Activated CD8-positive, alpha-beta memory T cell treated with anti-CD3 and anti-CD28 coated beads for 36 hours (primary cell): ENCODE measurements around the gene MIPEP. TPM values are rescaled to one million over a fixed set of nuclear protein-coding genes. Genes with fewer than 3 reads are reported as not detected.

Source experiments
- CTCF ChIA-PET: fragments of 350-600 bp; sonication (Branson Sonifier 250); formaldehyde crosslinking; loops from one replicate; lab custom pipeline; 2021; ENCODE audit warnings: antibody characterized with exemption; lab: Charles Lee
- POLR2A ChIA-PET: fragments of 350-600 bp; sonication (Branson Sonifier 250); formaldehyde crosslinking; loops from one replicate; lab custom pipeline; 2021; ENCODE audit warnings: antibody characterized with exemption; lab: Charles Lee
- total RNA-seq, 2 experiments: library from RNA; stranded (reverse); gene quantifications; one replicate each; pipeline ENCODE4 v1.2.3, GENCODE V29; 2021

The MIPEP gene
- total RNA-seq, 2 experiments from 2014 or later, result 19.8 to 20.7 TPM

GRCh38 chr13:23703246-23703860 lies 185.8 kb downstream of the MIPEP start:
- POLR2A ChIA-PET, result no interaction called here

DNA sequence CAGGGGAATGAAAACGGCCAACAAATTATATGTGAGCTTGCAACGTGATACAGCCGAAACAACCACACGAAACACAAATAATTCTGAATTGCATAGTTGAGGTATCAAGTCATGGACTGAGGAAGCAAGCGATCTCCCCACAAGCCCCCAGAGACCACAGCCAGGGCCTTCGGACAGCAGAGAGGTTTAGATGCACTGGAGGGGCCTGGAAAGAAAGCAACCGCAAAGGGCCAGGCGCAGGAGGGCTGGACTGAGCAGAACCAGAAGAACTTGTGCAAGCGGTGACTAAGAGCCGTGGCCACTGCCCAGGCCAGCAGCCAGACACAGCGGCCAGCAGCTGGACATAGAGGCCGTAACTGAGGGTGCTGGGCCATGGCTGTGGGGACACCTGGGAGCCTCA lies 187.6 kb downstream of the MIPEP start:
- ChIA-PET POLR2A (no interaction called here), CTCF (no interaction called here)

More at GRCh38 chr13:23703246-23703860, 185.8 kb downstream of the MIPEP start:
- CTCF ChIA-PET, result no interaction called here

DNA sequence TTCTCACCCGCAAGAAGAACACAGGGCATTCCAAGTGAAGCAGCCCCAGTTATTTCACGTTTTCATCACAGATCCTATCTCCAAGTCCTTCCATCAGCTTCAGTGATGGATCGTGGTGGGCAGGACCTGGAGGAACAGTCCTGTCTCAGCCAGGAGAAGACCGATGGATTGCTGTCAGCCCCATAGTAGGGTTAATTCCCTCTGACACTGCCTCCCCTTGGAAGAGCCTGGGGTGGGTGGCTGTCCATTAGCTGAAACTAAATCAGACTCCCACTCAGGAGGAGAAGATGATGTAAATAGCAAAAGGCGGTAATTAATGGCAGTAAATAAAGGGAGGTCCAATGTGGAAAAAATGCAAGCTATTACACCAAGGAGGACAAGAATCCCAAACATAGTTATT lies 188.0 kb downstream of the MIPEP start:
- POLR2A ChIA-PET, result no interaction called here
- CTCF ChIA-PET, result no interaction called here

DNA sequence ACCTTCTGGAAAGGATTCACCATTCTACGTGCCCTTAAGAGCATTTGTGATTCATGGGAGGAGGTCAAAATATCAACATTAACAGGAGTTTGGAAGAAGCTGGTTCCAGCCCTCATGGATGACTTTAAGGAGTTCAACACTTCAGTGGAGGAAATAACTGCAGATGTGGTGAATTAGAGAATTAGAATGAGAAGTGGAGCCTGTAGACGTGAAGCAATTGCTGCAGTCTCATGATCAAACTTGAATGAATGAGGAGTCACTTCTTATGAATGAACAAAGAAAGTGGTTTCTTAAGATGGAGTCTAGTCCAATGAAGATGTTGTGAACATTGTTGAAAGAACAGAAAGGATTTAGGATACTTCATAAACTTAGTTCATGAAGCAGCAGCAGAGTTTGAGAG lies 189.9 kb downstream of the MIPEP start:
- ChIA-PET CTCF (no interaction called here), POLR2A (no interaction called here)

- ChIA-PET CTCF (interaction anchor here (1.1 kb wide), 1 partner anchor 191 kb away, joined by 3 read pairs; the partner anchor contains the start of gene MIPEP), POLR2A (no interaction called here)
Measured at GRCh38 chr13:23697772-23698313, 191.4 kb downstream of the MIPEP start.

GRCh38 chr13:23696610-23697009 lies 192.6 kb downstream of the MIPEP start:
- ChIA-PET POLR2A (no interaction called here), CTCF (no interaction called here)

DNA sequence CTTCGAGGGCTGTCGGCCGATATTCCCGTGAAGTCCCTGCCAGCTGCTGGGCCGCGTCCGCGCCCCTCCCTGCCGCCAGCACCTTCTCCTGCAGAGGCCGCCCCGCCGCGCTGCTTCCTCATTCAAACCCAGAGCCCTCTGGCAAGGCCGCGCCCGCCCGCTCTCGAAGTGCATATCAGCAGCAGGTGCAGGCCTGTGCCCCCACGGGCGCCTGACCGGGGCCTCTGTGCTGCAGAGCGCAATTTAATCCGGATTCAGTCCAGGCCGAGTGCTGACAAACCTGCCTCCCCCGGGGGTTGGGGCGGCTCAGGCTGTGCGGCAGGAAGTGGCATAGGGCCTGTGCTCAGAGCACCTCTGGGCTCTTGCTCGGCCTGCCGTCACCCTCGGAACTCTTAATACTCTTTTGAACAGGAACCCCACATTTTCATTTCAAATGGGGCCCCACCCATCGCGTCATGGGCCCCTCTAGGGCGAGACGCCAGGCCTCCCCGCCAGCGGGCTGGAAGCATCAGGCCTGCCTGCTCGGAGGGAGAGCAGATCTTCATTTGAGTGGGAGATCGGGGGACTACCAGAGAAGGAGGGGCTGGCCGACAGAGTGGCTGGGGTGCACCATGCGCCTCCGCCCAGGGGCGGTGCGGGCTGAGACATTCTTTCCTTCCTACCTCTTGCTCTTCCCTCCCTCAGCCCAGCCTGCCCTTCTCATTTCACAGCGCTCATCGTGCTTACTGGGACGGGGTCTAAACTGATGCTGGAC lies 193.3 kb downstream of the MIPEP start:
- ChIA-PET CTCF (no interaction called here), POLR2A (no interaction called here)

GRCh38 chr13:23695196-23695595 lies 194.0 kb downstream of the MIPEP start:
- CTCF ChIA-PET, result no interaction called here
- POLR2A ChIA-PET, result no interaction called here

- POLR2A ChIA-PET, result no interaction called here
- CTCF ChIA-PET, result no interaction called here
Measured at GRCh38 chr13:23692816-23693215, 196.4 kb downstream of the MIPEP start.

DNA sequence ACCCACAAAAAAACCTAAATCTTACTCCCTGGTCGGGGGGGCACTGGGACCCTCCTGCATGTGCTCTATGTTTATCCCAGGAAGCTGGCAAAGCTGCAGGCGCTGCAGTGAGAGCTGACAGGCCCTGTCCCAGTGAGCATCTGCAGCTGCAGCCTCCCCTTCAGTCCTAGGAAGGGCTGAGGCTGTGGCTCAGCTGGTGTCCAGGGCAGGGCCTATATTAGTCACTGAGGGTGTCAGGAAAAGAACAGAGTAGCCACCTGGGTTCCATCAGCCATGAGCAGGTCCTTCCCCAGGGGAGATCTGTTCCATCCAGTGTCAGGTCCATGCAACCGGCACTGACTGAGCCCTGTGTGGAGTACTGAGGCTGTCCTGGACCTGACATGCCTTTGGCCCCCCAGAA lies 198.5 kb downstream of the MIPEP start:
- POLR2A ChIA-PET, result no interaction called here

GRCh38 chr13:23688336-23688735 lies 200.9 kb downstream of the MIPEP start:
- ChIA-PET CTCF (no interaction called here), POLR2A (no interaction called here)

More for the DNA sequence above, 198.5 kb downstream of the MIPEP start:
- CTCF ChIA-PET, result no interaction called here

DNA sequence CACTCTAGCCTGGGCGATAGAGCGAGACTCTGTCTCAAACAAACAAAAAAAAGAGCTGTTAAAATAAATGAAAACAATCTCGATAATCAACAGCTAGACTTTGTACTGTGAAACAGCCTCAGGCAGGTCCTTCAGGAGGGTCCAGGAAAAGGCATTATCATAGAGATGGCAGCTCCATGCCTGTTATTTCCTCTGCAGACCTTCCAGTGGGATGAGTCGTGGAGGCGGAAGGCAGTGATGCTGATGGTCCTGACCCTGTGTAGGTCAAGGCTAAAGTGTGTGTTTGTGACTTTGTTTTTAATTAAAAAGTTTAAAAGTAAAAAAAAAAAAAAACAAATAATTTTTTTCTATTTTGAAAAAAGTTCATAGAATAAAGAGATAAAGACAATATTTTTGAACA lies 201.6 kb downstream of the MIPEP start:
- POLR2A ChIA-PET, result no interaction called here
- CTCF ChIA-PET, result no interaction called here

GRCh38 chr13:23686948-23687347 lies 202.3 kb downstream of the MIPEP start:
- ChIA-PET POLR2A (no interaction called here), CTCF (no interaction called here)

DNA sequence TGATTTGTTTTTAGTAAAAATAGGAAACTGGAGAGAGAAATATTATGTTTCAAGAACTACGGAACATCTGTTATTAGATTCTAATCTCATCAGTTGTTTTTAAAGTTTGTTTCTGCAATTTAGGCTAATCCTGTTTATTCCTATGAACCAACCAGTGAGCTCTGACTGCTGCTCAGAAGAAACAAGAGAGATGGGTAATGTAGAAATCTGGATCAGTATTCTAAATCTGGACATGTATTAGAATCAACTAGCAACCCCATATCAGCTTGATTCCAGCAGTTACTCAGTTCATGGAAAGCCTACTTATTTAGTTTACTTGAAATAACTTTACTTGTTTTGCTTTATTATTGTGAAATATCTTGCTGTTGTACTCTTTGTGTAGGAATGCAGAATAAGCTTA lies 203.8 kb downstream of the MIPEP start:
- ChIA-PET POLR2A (no interaction called here), CTCF (no interaction called here)

DNA sequence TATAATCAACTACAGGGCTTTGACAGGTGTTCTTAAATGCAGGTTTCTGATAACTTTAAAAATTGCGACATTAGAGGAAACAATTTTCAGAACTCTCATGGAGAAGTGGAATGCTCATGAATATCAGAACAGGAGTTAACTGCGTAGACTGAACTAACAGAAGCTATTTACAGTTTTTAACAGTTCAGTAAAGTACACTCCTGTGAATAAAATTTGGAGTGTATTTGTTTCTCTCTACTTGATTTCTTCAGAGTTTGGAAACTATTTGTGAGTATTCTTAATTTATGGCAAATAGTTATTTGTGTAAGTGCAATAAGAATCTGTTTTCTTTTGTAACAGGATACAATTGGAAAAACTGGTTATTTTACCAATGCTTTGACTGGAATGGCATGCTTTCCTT lies 204.6 kb downstream of the MIPEP start:
- CTCF ChIA-PET, result no interaction called here
- POLR2A ChIA-PET, result no interaction called here

DNA sequence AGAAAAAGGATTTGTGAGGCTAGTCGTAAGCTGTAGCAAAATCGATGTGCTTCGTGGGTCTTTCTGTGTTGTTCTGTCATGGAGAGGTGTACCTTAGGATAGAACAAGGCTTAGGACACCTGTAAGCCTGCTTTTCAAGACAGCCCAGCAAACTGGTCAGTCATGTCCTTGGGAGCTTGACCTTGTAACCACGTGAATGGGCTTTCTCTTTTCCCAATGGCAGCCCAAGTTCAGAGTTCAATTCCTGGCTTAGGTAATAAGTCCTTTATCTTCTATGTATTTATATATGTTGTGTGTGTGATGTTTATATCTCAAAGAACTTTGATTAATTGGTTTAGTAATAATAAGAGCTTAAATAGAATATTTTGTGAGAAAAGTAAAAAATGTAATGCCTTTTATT lies 206.1 kb downstream of the MIPEP start:
- ChIA-PET CTCF (no interaction called here), POLR2A (no interaction called here)

DNA sequence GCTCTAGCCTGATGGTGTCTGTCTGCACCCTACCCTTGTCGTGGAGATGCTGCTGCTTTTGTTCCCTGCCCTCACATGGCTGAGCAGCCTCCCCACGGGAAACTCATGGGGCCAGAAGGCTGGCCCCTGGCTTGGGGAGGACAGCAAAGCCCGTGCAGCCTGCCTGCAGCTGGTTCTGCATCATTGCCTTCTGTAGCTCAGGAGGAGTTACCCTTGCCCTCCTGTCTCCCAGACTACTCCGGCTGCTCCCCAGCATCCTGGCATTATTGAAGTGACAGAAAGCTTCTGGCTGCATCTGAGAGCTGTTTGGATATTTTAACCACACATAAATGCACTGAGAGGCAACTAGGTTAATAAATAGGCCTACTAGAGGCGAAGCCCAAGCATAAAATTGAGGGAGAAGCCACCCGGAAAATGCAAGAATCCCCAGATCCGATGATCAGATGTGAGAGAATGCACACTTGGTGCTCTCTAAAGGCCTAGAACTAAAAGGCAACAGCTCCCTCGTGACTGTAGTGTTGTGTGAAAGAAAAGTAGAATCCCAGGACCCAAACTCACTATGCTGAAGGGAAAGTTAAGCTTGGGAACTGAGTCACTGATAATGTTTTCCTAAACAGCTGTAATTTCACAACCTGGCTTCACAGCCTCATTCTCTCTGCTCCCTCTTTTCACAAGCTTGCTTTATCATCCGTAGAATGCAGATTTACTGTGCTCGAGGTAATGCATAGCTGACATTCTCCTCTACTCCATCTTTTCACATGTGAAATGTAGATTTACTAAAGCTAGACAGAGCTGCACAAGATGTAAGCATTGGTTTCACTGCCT lies 208.1 kb downstream of the MIPEP start:
- ChIA-PET POLR2A (no interaction called here), CTCF (no interaction called here)
